ENCODE measurements around the gene ASB13.

Gene ASB13

DNA sequence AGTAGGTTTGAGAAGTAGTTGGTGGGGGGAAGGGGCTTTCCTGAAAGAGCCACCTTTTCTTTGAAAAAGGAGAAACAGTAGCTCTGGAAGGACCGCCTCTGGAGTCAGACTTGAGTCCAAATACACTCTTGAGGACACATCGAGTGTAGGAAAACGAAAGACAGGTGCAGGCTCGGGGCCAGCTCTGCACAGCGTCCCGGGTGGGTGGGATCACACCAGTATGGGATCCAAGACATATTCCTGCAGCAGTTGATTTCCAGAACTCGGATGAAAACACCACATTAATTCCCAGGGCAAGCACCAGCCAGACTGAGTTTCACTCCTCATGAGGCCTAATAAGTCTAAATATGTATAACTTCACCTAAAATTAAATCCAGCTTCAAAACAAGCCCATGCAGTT lies 61.4 kb downstream of the ASB13 start:
- no peak for DNase-seq (ENCODE audit: low read depth, low spot score)
- in situ Hi-C loops (cut with HindIII; ENCODE audit: low sequenced_read_pairs) = no loop called here
- TF ChIP-seq, protein P1, sequence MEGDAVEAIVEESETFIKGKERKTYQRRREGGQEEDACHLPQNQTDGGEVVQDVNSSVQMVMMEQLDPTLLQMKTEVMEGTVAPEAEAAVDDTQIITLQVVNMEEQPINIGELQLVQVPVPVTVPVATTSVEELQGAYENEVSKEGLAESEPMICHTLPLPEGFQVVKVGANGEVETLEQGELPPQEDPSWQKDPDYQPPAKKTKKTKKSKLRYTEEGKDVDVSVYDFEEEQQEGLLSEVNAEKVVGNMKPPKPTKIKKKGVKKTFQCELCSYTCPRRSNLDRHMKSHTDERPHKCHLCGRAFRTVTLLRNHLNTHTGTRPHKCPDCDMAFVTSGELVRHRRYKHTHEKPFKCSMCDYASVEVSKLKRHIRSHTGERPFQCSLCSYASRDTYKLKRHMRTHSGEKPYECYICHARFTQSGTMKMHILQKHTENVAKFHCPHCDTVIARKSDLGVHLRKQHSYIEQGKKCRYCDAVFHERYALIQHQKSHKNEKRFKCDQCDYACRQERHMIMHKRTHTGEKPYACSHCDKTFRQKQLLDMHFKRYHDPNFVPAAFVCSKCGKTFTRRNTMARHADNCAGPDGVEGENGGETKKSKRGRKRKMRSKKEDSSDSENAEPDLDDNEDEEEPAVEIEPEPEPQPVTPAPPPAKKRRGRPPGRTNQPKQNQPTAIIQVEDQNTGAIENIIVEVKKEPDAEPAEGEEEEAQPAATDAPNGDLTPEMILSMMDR (IDR thresholded peaks at IDR 0.05; ENCODE audit: low read depth, low read length) = no peak

DNA sequence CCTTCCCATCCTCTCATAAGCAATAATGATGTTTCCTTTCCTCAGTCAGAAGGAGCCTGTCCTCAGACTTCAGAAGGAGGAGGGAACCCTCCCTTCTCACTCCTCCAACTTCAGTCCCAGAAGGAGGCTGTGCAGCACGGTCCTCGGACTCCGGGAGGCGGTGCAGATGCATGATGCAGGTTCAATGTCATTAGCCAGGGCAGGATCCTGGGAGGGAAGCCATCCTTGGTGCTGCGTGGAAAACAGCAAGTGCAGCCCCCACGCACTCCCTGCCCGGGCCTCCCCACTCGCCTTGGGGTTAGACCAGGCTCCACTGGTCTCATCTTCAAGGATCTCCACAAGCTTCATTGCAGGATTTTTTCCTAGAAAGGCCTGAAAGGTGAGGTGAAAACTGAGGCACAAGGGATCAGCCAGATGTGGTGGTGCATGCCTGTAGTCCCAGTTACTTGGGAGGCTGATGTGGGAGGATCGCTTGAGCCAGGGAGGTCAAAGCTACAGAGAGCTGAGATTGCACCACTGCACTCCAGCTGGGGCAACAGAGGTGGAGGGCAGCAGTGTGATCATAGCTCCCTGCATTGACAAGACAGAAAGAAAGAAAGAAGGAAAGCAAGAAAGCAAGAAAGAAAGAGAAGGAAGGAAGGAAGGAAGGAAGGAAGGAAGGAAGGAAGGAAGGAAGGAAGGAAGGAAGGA lies 62.0 kb downstream of the ASB13 start:
- in situ Hi-C loops (cut with HindIII; ENCODE audit: low sequenced_read_pairs) = no loop called here
- no peak overlapping the region for H3K4me3 ChIP-seq (ENCODE audit: low read depth, low read length)
- DNase-seq (ENCODE audit: low read depth, low spot score) = no peak
- TF ChIP-seq, protein P1 (IDR thresholded peaks at IDR 0.05; ENCODE audit: low read depth, low read length) = no peak

More for the DNA sequence above, 61.4 kb downstream of the ASB13 start:
- no peak overlapping the region for H3K4me3 ChIP-seq (ENCODE audit: low read depth, low read length)

DNA sequence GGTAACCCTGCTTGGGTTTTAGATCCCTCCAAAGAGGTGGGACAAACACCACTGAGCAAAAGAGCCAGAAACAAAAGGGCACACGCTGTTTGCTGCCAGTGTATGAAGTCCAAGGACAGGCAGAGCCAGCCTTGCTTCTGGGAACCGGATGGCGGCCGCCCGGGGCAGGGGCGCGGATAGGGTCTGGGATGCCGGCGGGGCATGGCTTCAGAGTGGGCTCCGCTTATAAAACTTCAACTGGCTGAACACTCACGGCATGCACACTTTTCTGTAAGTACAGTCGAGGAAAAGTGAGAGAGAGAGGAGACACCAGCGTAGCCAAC lies 62.6 kb downstream of the ASB13 start:
- in situ Hi-C loops (cut with HindIII; ENCODE audit: low sequenced_read_pairs) = no loop called here
- no peak for DNase-seq (ENCODE audit: low read depth, low spot score)
- no peak overlapping the region for H3K4me3 ChIP-seq (ENCODE audit: low read depth, low read length)

DNA sequence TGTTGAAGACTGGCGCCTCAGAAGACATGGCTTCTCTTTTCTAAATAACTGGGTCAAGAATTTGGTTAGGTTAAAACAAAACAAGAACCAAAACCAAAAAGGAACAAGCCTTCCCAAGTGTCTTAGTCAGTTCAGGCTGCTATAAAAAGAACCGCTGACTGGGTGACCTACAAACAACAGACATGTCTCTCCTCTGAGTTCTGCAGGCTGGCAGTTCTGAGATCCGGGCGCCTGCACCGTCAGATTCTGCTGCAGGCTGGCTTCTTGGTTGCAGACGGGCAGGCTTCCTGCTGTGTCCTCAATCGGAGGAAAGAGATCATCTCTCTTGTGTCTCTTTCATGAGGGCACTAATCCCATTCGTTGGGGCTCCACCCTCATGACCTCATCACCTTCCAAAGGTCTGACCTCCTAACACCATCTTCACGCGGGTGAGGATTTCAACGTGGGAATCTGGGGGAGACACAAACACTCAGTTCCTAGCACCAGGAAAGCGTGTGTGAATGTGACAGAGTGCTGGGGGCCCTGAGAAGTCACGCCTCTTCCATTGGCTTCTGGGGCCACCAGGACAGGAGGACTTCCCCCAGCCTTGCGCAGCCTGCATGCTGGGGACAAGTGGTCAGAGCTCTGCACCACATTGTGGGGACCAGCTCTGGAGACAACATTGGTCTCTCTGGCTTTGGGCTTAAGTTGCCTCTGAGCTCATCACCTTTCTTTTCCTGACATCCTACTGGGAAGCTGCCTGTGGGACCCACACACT lies 63.1 kb downstream of the ASB13 start:
- in situ Hi-C loops (cut with HindIII; ENCODE audit: low sequenced_read_pairs) = no loop called here

More for the DNA sequence above, 62.6 kb downstream of the ASB13 start:
- TF ChIP-seq, protein P1 (IDR thresholded peaks at IDR 0.05; ENCODE audit: low read depth, low read length) = no peak

DNA sequence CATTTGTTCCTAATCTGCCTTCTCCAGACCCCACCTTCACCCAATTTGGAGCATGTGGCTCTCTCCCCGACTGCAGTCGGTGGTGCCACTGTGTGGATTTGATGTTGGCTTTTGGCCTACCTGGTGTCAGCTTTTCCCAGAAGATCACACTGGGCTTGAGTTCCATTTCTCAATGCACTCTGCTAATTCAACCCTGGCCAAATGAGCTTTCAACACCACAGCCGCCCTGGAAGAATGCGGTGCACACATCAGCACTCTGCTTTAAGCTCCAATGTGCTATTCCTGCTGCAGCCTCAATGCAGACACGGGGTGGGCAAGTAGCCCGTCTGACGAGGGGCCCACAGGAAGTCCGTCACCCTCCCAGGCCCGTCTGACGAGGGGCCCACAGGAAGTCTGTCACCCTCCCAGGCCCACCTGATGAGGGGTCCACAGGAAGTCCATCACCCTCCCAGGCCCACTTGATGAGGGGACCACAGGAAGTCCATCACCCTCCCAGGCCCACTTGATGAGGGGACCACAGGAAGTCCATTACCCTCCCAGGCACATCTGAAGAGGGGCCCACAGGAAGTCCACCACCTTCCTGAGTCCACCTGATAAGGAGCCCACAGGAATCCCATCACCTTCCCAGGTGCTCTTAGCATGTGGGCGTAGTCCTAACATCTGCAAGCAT lies 64.4 kb downstream of the ASB13 start:
- TF ChIP-seq, protein P1 (IDR thresholded peaks at IDR 0.05; ENCODE audit: low read depth, low read length) = no peak
- in situ Hi-C loops (cut with HindIII; ENCODE audit: low sequenced_read_pairs) = no loop called here
- H3K4me3 ChIP-seq (ENCODE audit: low read depth, low read length) = no peak overlapping the region
- DNase-seq (ENCODE audit: low read depth, low spot score) = no peak

More for the DNA sequence above, 63.1 kb downstream of the ASB13 start:
- no peak overlapping the region for H3K4me3 ChIP-seq (ENCODE audit: low read depth, low read length)
- TF ChIP-seq, protein P1 (IDR thresholded peaks at IDR 0.05; ENCODE audit: low read depth, low read length) = no peak
- no peak for DNase-seq (ENCODE audit: low read depth, low spot score)

DNA sequence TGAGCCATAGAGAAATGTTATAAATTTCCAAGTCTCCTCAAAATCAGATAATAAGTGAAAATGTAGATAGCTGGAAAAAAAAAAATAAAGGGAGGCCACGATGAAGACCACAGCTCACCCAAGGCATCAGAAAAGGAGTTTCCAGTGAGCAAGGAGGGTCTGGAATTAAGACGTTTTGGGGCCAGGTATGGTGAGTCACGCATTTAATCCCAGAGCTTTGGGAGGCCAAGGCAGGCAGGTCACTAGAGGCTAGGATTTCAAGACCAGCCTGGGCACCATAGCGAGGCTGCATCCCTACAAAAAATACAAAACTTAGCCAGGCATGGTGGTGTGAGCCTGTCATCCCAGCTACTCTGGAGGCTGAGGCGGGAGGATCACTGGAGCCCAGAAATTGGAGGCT lies 65.5 kb downstream of the ASB13 start:
- DNase-seq (ENCODE audit: low read depth, low spot score) = no peak
- in situ Hi-C loops (cut with HindIII; ENCODE audit: low sequenced_read_pairs) = no loop called here
- TF ChIP-seq, protein P1 (IDR thresholded peaks at IDR 0.05; ENCODE audit: low read depth, low read length) = no peak
- H3K4me3 ChIP-seq (ENCODE audit: low read depth, low read length) = no peak overlapping the region
